K562 (cell line): ENCODE data around the gene NEDD8.

ENCODE experiments used
- ATF7 ChIP-seq: fragments of 450-650 bp; IDR thresholded peaks from 2 replicates; pipeline ENCODE4 v1.7.1; 2014; ENCODE audit warnings: mild to moderate bottlenecking, moderate library complexity
- CTCF ChIP-seq, 3 experiments: IDR thresholded peaks in 2 of 3; conservative IDR thresholded peaks in 1 of 3; 2 replicates each; pipeline ENCODE4 v1.5.1; 2011 to 2012; ENCODE audit warnings: low read length in 3 of 3, mild to moderate bottlenecking in 3 of 3, control low read depth in 2 of 3, improper control_type of control experiment in 1 of 3, inconsistent platforms in 1 of 3, low read depth in 1 of 3, mixed read lengths in 1 of 3, moderate library complexity in 1 of 3; ENCODE audit not compliant: insufficient read depth in 2 of 3
- ETS1 ChIP-seq: conservative IDR thresholded peaks from 2 replicates; pipeline ENCODE4 v1.6.1; 2011; ENCODE audit warnings: low read depth, mild to moderate bottlenecking, low read length; ENCODE audit not compliant: control insufficient read depth
- MED1 ChIP-seq: sonication (generic); formaldehyde crosslinking; IDR thresholded peaks from 2 replicates; pipeline ENCODE4 v1.8.1; 2023; ENCODE audit warnings: missing genetic modification reagents, borderline replicate concordance
- MLX ChIP-seq, 2 experiments: fragments of 450-650 bp in 1 of 2; sonication (generic) in 1 of 2; formaldehyde crosslinking; conservative IDR thresholded peaks; 2 replicates each; pipeline versions ENCODE4 v1.4.0 to v1.8.1; 2020 to 2022; ENCODE audit warnings: mild to moderate bottlenecking in 1 of 2, missing genetic modification reagents in 1 of 2
- MYBL2 ChIP-seq, 2 experiments: fragments of 450-650 bp in 1 of 2; sonication (generic) in 1 of 2; formaldehyde crosslinking in 1 of 2; IDR thresholded peaks; 2 replicates each; pipeline versions ENCODE4 v1.6.1 to v1.8.1; 2017 to 2022; ENCODE audit warnings: borderline replicate concordance in 1 of 2, inconsistent platforms in 1 of 2, low read depth in 1 of 2, mild to moderate bottlenecking in 1 of 2, missing genetic modification reagents in 1 of 2, moderate library complexity in 1 of 2
- POLR2A ChIP-seq: fragments of 450-650 bp; conservative IDR thresholded peaks from 2 replicates; pipeline ENCODE4 v1.6.1; 2016
- POLR2AphosphoS5 ChIP-seq: IDR thresholded peaks from 2 replicates; pipeline ENCODE4 v1.6.1; 2011; ENCODE audit warnings: mild to moderate bottlenecking, low read depth, low read length, moderate library complexity; ENCODE audit not compliant: control insufficient read depth, insufficient read depth
- POLR3A ChIP-seq: IDR thresholded peaks from 2 replicates; pipeline ENCODE4 v1.6.1; 2011; ENCODE audit warnings: borderline replicate concordance, mild to moderate bottlenecking, moderate library complexity; ENCODE audit not compliant: insufficient read length, insufficient read depth; ENCODE audit errors: extremely low read depth
- RAD21 ChIP-seq, 2 experiments: fragments of 250-450 bp in 1 of 2; fragments of 450-650 bp in 1 of 2; sonication (Bioruptor Pico) in 1 of 2; formaldehyde crosslinking in 1 of 2; IDR thresholded peaks in 1 of 2; conservative IDR thresholded peaks in 1 of 2; 2 replicates each; pipeline versions ENCODE4 v1.4.0 to v1.8.0; 2020 to 2022; ENCODE audit warnings: mild to moderate bottlenecking in 2 of 2, moderate library complexity in 1 of 2
- ZBTB34 ChIP-seq: fragments of 250-450 bp; sonication (Bioruptor Pico); IDR thresholded peaks from 2 replicates; pipeline ENCODE4 v1.8.0; 2021; ENCODE audit warnings: mild to moderate bottlenecking, moderate library complexity
- TF ChIP-seq, protein P1 (sequence below): fragments of 250-450 bp; sonication (Bioruptor Pico); IDR thresholded peaks from 2 replicates; pipeline ENCODE4 v1.4.0; 2020; ENCODE audit warnings: mild to moderate bottlenecking, moderate library complexity

- TF ChIP-seq POLR3A (no peak), RAD21 (CRISPR knock-in tag; conservative IDR thresholded peaks at IDR 0.05 in 1 of 2, IDR thresholded peaks at IDR 0.05 in 1 of 2) (no peak), ETS1 (no peak), MED1 (CRISPR knock-in tag) (no peak), CTCF (IDR thresholded peaks at IDR 0.05 in 2 of 3, conservative IDR thresholded peaks at IDR 0.05 in 1 of 3; ENCODE audit: insufficient read depth in 2 of 3, low read depth in 1 of 3, low read length in 3 of 3) (no peak), MLX (CRISPR knock-in tag; conservative IDR thresholded peaks at IDR 0.05) (no peak), POLR2AphosphoS5 (no peak), ZBTB34 (no peak), ATF7 (no peak), MYBL2 (IDR thresholded peaks at IDR 0.05; ENCODE audit: low read depth) (no peak), MYBL2 (CRISPR knock-in tag; IDR thresholded peaks at IDR 0.05; ENCODE audit: borderline replicate concordance) (no peak), POLR2A (no peak)
- TF ChIP-seq, protein P1, sequence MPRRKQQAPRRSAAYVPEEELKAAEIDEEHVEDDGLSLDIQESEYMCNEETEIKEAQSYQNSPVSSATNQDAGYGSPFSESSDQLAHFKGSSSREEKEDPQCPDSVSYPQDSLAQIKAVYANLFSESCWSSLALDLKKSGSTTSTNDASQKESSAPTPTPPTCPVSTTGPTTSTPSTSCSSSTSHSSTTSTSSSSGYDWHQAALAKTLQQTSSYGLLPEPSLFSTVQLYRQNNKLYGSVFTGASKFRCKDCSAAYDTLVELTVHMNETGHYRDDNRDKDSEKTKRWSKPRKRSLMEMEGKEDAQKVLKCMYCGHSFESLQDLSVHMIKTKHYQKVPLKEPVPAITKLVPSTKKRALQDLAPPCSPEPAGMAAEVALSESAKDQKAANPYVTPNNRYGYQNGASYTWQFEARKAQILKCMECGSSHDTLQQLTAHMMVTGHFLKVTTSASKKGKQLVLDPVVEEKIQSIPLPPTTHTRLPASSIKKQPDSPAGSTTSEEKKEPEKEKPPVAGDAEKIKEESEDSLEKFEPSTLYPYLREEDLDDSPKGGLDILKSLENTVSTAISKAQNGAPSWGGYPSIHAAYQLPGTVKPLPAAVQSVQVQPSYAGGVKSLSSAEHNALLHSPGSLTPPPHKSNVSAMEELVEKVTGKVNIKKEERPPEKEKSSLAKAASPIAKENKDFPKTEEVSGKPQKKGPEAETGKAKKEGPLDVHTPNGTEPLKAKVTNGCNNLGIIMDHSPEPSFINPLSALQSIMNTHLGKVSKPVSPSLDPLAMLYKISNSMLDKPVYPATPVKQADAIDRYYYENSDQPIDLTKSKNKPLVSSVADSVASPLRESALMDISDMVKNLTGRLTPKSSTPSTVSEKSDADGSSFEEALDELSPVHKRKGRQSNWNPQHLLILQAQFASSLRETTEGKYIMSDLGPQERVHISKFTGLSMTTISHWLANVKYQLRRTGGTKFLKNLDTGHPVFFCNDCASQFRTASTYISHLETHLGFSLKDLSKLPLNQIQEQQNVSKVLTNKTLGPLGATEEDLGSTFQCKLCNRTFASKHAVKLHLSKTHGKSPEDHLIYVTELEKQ (CRISPR knock-in tag) = no peak
Measured at GRCh38 chr14:24270537-24271133, 38.5 kb upstream of the NEDD8 start.
